ENCODE measurements around the gene GOLGA6L7.
"Not testable (repeated sequence)": the region's sequence is repeated elsewhere in the genome, so short reads cannot be mapped to it uniquely, and the experiment has no call there.

The GOLGA6L7 gene

DNA sequence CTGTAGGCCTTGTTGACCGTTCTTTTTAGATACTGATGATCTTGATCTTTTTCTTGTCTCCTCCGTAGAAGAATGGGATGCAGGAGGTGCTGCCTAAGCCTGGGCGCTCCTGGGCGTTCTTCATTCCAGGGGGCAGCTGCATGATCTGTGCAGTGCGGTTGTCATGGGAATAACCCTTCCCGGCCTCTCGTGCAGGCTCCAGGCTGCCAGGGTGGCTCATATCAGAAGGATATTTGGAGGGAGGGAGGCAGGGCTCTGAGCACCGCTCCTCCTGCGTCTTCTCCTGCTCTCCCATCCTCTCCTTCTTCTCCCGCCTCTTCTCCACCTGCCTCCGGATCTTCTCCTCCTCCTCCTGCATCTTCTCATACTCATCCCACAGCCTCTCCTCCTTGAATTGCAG lies 6.2 kb downstream of the GOLGA6L7 start:
- not testable (repeated sequence) for DNase-seq

DNA sequence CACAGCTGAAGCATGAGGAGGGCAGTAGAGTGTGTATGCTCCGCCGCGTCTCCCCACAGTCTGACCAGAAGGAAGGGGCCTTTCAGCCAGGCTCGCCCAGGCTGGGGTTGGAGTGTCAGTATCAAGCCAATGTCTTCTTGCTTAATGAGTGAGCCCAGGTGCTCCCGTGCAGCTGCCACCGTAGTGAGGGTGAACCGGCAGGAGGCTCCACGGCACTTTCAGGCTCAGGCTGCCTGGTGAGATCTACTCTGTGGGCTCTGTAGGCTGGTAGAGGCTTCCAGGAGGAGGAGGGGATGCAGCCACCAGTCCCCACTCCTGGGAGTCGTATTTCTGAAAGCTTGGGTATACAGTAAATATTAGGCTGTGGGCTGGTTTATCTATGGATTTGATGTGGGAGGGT lies 8.2 kb downstream of the GOLGA6L7 start:
- not testable (repeated sequence) for DNase-seq

DNA sequence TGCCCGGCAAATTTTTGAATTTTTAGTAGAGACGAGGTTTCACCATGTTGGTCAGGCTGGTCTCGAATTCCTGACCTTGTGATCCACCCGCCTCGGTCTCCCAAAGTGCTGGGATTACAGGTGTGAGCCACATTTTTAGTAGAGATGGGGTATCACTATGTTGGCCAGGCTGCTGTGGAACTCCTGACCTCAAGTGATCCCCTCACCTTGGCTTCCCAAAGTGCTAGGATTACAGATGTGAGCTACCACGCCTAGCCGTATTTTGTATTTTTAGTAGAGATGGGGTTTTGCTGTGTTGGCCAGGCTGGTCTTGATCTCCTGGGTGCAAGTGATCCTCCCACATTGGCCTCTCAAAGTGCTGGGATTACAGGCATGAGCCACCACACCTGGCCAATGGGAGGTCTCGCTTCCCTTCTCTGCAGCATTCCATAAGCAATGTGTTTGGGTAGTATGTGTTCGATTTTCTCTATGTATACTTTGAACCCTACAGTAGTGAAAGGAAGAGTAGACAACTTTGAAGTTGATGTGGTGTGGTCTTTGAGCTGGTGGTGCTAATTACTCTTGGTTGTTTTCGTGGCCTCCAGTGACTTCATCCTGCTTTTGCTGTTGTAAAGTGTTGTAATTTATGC lies 13.4 kb downstream of the GOLGA6L7 start:
- DNase-seq: not testable (repeated sequence)

DNA sequence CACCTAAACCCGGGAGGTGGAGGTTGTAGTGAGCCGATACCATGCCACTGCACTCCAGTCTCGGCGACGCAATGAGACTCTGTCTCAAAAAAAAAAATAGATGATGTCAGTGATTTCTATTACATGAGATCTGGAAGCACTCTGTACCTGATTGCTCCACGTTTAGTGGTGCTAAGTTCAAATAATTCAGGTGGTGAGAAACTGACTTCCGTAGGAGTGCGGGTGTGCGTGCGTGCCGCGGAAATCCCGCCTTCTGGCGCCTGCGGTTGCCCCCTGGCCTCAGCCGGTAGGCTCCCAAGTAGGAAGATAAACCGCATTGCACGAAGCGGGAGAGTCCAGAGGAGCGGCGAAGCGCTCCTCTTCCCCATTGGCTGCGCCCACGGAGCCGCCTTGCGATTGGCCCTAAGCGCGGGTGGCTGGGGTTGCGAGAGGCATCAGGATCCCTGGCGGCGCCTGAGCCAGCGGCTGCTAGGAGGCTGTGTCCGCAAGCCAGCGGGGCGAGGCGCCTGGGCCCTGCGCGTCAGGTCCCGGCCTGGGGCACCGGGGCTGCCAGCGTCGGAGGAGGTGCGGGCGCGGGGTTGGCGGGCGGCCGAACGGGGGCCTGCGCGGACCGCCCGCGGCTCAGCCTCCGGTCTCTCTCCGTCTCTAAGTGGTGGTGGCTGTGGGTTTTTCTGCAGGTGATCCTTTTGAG lies 16.4 kb downstream of the GOLGA6L7 start:
- DNase-seq: not testable (repeated sequence)

DNA sequence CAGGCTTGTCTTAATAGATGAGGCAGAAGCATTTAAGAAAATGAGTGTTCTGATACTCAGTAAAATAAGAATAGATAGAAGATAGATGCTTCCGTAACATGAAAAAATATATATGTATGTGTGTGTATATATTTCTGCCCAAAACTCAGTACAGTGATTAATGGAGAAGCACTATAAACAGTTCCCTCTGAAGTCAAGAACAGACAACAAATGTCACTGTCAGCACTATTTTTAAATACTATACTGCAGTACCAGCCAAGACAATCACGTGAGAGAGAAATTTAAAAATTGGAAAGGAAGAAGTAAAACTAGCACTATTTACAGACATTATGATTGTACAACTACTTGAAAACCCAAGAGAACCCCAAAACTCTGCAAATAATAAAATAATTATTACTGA lies 27.0 kb downstream of the GOLGA6L7 start:
- not testable (repeated sequence) for DNase-seq

DNA sequence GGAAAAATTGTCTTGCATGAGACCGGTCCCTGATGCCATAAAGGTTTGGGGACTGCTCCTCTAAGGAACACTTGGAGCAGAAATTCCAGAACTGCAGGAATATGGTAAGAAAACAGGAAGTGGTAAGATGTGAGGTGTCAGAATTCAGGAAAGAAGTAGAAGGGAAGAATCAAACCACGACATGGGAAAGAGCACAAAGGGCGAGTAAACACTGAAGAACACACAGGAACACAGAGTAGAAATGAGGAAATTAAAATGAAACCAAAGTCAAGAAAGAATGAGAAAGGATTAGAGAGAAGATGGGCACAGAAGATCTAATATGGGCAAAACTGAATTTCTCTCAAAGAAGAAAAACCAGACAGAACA lies 28.5 kb downstream of the GOLGA6L7 start:
- not testable (repeated sequence) for DNase-seq

DNA sequence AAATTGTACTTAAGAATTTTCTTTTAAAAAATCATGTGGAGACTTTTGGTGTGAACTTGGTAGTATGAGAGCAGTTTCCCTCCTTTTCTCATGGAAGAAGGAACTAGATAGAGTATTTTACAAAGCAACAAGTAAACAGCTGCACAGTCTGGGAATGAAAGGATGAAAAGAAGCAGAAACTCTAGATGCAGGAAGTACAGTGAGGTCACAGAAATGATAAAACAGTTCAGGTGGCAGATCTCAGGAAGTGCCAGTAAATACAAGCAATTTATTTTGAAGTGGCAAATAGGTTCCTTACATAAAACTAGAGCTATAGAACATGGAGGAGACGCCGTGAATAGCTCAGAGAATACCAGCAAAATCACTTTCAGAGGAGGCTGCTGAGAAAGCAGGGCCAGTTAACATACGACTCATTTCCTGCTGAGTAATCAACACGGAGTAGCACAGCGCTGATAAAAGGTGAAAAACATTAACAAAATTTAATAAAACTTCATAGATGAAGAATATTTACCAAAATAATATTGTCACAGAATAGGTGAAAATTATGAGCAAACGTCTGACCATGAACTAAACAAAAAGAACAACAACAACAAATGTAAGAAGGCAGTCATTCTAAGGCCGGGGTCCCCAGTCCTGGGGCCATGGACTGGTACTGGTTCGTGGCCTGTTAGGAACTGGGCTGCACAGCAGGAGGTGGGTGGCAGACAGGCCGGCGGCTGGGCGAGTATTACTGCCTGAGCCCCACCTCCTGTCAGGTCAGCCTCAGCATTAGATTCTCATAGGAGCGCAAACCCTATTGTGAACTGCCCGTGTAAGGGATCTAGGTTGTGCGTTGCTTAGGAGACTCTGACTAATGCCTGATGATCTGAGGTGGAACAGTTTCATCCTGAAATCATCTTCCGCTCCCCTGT lies 29.2 kb downstream of the GOLGA6L7 start:
- DNase-seq: not testable (repeated sequence)

DNA sequence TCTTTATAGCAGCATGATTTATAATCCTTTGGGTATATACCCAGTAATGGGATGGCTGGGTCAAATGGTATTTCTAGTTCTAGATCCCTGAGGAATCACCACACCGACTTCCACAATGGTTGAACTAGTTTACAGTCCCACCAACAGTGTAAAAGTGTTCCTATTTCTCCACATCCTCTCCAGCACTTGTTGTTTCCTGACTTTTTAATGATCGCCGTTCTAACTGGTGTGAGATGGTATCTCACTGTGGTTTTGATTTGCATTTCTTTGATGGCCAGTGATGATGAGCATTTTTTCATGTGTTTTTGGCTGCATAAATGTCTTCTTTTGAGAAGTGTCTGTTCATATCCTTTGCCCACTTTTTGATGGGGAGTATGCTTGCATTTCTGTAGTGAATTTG lies 30.3 kb downstream of the GOLGA6L7 start:
- DNase-seq: not testable (repeated sequence)

DNA sequence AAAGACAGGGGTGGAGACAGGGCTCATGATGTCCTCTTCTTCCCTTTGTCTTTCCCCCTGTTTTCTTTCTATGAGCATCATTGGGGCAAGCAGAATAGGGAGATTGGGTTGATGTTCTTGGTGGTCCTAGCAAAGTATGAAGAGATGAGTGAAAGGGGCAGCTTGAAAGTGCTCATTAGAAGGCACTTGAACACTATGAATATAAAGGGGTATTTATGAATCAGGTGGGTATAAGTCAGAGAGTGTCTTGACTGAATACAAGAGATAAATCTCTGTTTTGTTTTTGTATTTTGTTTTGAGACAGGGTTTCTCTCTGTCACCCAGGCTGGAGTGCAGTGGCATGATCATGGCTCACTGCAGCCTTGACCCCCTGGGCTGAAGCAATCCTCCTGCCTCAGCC lies 34.4 kb downstream of the GOLGA6L7 start:
- DNase-seq: not testable (repeated sequence)

DNA sequence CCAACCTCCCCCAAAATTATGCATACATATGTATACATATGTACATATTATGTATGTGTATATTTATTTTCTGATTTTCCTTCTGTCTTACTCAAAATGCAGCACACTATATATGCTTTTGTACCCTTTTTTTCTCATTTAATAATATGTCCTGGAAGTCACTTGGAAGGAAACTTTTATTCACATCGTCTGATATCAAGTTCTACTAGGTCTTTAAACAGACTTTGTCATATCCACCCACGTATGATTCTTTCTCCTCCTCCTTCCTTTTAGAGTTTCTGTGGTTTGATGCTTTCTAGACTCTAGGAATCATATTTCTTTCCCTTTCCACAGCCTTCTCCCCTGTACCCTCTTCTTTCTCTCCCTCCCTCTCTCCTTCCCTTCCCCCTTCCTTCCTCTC lies 35.1 kb downstream of the GOLGA6L7 start:
- DNase-seq: not testable (repeated sequence)

DNA sequence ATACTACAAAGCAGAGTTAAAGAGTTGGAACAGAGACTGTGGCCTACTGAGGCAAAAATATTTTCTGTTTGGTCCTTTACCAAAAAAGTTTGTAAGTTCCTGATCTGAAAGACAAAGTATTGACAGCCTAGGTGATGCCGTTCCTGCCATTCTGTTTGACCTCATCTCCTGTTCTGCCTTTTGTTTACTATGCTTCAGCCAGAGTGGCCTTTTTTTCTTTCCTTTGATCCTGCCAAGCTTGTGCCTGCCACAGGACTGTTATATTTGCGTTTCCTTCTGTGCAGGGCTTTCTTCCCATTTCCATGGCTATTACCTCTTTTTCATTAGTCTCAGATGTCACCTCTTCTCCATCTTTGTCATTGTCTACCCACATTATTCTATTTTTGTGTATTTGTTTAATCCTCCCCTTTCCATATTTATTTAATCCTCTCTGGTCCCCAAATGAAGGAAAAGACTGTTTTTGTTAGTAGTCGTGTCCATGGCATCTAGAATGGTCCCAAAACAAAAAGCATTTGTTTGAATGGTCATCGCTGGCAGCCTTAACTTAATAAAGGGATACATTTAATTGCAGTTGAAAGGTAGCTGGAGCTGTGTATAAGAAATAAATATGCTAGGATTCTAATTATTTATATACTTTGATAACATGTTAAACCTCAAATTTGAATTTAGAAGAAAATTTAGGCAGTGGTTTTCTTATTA lies 36.4 kb downstream of the GOLGA6L7 start:
- not testable (repeated sequence) for DNase-seq

DNA sequence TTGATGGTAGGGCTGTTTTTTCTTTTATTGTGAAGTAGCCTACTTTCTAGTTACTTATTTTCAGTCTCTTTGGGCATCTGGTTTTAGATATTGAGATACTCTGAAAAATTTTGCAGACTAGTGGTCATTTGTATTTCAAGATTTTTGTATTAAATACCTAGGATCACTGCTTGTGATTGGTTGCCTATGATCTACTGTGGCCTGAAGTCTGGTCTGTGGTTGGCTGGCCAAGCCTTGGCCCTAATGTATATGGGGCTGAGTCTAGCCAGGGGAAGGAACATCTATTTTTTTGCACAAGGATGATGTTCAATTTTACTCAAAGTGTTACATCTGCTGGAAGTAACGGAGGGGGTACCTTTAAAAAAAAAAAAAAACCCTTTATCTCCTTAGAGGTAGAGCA lies 38.0 kb downstream of the GOLGA6L7 start:
- not testable (repeated sequence) for DNase-seq

DNA sequence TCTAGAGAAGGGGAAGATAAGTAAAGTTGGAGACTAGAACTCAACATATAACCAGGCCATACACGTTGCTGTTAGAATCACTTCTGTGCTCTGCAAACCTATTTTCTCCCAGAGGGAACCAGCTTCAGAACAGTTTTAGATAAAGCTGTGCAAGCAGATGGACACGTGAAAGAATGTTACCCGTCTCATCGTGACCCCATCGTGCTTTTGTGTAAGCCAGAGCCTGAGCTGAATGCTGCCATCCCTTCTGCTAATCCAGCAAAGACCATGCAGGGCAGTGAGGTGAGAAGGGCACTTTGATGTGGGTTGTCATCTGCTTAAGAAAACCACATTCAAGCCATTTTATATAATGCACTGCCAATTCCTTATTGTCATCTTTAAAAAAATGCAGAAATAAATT lies 40.3 kb downstream of the GOLGA6L7 start:
- not testable (repeated sequence) for DNase-seq

DNA sequence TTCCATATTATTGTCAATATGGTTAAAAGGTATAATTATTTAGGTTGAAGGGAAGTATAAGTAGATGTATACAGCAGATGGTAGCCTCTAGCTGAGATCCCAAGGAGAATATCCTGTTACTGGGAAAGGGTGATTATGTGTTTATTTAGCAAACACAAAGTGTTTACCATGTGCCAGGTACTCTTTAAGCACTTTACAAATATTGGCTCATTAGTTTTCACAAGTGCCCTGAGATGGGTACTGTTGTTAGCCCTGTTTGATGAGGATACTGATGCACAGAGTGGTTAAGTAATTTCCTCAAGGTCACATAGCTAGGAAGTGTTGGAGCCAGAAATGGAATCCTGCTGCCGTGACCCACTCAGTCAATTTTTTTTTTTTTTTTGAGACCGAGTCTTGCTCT lies 48.1 kb downstream of the GOLGA6L7 start:
- DNase-seq: peak; percentile 75

DNA sequence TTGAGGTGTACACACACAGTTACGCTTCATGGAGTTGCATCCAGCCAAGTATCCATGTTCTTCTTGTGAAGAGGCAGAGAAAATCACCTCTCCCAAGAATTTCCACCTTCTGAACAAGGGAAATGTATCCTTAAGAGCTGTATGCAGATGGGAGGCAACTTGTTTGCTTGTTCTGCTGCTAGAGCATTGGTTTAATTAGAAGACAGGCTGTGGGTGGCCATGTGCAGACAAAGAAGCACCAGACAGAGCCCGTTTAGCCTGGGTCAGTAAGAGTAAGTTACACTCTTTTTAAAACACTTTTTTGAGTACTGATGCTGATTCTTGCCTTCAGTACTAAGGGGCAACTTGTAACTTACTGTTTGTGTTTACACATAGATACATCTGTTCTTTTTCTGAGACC lies 50.2 kb downstream of the GOLGA6L7 start:
- not testable (repeated sequence) for DNase-seq

DNA sequence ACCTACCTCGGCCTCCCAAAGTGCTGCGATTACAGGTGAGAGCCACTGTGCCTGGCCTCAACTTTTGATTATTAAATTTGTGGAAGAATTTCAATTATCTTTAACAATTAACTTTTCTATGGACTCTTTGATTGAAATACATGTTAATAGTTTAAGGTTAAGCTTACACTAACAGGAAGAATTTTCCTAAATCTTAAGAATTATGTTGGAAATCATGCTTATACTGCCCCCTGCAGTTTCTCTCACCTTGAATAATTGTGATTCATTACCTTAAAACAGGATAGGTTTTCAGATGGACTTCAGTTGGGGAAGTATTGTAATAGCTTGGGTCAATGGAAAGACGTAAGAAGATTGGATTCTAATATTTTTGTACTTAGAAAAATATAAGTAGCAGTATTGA lies 54.2 kb downstream of the GOLGA6L7 start:
- not testable (repeated sequence) for DNase-seq

Data from NCI-H2171 treated with DMSO at 0.1 percent for 48 hours (cell line).